ENCODE data around the gene LRP8. TPM values are rescaled to one million over a fixed set of nuclear protein-coding genes. Genes with fewer than 3 reads are reported as not detected.
A peak's percentile ranks its signal among the peaks of the same experiment; 100 is the strongest.

The LRP8 gene
- total RNA-seq, 2 experiments from 2014 or later, result 65.1 to 82.5 TPM

GRCh38 chr1:53319296-53320101 lies 8.4 kb downstream of the LRP8 start:
- H3K27ac Mint-ChIP-seq, result no peak overlapping the region
- CTCF ChIA-PET, result interaction anchor here (1.6 kb wide), 1 partner anchor 41 kb away, joined by 5 read pairs; no protein-coding TSS in a partner anchor
- H3K4me1 Mint-ChIP-seq, result peaks cover 23% of the 10 kb centered on the region
- no peak overlapping the region for H3K4me3 Mint-ChIP-seq
- peaks cover 16% of the 10 kb centered on the region for H3K36me3 Mint-ChIP-seq
- H3K27me3 Mint-ChIP-seq, result no peaks in the 10 kb centered on the region
- no peaks in the 10 kb centered on the region for H3K9me3 Mint-ChIP-seq (ENCODE audit: low read depth)
- DNase-seq (no peak), ATAC-seq (no peak)

DNA sequence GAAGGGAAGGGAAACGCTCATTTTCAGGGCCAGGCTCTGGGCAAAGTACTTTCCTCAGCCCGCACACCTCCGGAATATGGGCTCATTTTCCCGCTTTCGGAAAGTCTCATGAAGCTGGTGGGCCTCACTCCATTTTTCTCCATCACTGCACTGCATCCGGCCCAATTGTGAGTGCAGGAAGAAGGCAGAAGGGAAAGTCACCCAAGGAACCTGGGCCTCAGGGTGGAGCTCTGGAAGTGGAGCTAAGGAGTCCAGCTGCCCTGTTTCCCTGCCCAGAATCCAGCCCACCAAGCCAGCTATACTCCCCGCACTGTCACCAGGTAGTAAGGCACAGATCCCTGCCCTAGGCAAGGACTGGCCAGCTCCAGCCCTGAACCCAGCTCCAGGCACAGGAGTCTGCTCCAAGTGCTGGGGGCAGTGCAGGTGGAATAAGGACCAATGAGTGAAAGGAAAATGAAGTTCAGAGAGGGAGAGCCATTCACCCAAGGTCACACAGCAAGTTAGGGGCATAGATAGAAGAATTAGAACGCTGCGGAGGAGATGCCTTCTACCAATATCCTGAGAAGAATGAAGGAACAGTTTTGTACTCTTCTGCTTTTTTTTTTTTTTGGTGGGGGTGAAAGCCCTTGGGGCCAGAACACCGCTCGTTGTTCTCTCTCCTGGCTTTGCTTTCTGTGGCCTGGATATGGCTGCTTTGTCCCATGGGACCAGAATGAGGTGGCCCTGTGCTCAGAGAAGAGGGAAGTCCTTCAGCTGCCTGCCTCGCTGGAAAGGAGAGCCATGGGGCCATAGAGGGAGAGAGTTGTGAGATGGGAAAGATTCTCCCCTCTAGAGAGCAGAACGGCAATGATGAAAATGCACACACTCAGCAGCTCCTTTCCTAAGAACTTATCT lies 10.0 kb downstream of the LRP8 start:
- DNase-seq (no peak), ATAC-seq (no peak)
- H3K4me1 Mint-ChIP-seq, result peaks cover 13% of the 10 kb centered on the region
- no peaks in the 10 kb centered on the region for H3K9me3 Mint-ChIP-seq (ENCODE audit: low read depth)
- CTCF ChIA-PET, result interaction anchor here (1.0 kb wide), 1 partner anchor 40 kb away, joined by 3 read pairs; no protein-coding TSS in a partner anchor
- peaks cover 18% of the 10 kb centered on the region for H3K36me3 Mint-ChIP-seq
- H3K27ac Mint-ChIP-seq, result no peak overlapping the region
- H3K27me3 Mint-ChIP-seq, result no peaks in the 10 kb centered on the region
- H3K4me3 Mint-ChIP-seq, result no peak overlapping the region

GRCh38 chr1:53316766-53317581 lies 10.9 kb downstream of the LRP8 start:
- ATAC-seq, result no peak
- H3K9me3 Mint-ChIP-seq (ENCODE audit: low read depth), result no peaks in the 10 kb centered on the region
- H3K27me3 Mint-ChIP-seq, result no peaks in the 10 kb centered on the region
- H3K4me3 Mint-ChIP-seq, result no peak overlapping the region
- H3K4me1 Mint-ChIP-seq, result peaks cover 4% of the 10 kb centered on the region
- CTCF ChIA-PET, result interaction anchor here (1.0 to 1.5 kb wide), 2 partner anchors 39 to 76 kb away, joined by 3 to 6 read pairs; no protein-coding TSS in a partner anchor
- H3K36me3 Mint-ChIP-seq, result peaks cover 12% of the 10 kb centered on the region
- peak overlapping the region; percentile 27 for H3K27ac Mint-ChIP-seq
- no peak for DNase-seq

DNA sequence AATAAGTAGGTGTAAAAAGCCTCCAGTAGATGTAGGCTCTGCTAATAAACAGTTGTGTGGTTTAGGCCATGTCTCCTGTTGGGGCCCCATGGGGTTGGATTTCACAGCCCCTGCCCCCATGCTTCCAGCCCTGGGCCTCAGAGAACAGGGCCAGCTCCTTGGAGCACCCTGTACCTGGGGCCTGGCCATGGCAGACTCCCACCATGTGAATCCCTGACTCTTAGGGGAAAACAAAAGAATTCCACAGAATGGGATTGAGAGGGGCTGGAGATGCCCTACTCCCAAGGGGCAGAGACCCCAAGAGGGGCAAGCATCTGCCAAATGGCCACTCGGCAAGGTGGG lies 11.5 kb downstream of the LRP8 start:
- Mint-ChIP-seq H3K4me3 (no peak overlapping the region), H3K27me3 (no peaks in the 10 kb centered on the region), H3K27ac (peak overlapping the region; percentile 27), H3K36me3 (peaks cover 11% of the 10 kb centered on the region), H3K9me3 (ENCODE audit: low read depth) (no peaks in the 10 kb centered on the region), H3K4me1 (peaks cover 4% of the 10 kb centered on the region)
- CTCF ChIA-PET, result interaction anchor here (1.5 kb wide), 1 partner anchor 77 kb away, joined by 6 read pairs; no protein-coding TSS in a partner anchor
- ATAC-seq (no peak), DNase-seq (no peak)

- no peak overlapping the region for H3K27ac Mint-ChIP-seq
- CTCF ChIA-PET, result interaction anchor here (1.5 kb wide), 1 partner anchor 78 kb away, joined by 6 read pairs; no protein-coding TSS in a partner anchor
- no peak overlapping the region for H3K4me3 Mint-ChIP-seq
- ATAC-seq (no peak), DNase-seq (no peak)
- peaks cover 8% of the 10 kb centered on the region for H3K36me3 Mint-ChIP-seq
- H3K27me3 Mint-ChIP-seq, result no peaks in the 10 kb centered on the region
- peaks cover 4% of the 10 kb centered on the region for H3K4me1 Mint-ChIP-seq
- H3K9me3 Mint-ChIP-seq (ENCODE audit: low read depth), result no peaks in the 10 kb centered on the region
These were observed 12.1 kb downstream of the LRP8 start for GRCh38 chr1:53315456-53316423.

GRCh38 chr1:53315046-53315445 lies 12.8 kb downstream of the LRP8 start:
- no peak overlapping the region for H3K27ac Mint-ChIP-seq

DNA sequence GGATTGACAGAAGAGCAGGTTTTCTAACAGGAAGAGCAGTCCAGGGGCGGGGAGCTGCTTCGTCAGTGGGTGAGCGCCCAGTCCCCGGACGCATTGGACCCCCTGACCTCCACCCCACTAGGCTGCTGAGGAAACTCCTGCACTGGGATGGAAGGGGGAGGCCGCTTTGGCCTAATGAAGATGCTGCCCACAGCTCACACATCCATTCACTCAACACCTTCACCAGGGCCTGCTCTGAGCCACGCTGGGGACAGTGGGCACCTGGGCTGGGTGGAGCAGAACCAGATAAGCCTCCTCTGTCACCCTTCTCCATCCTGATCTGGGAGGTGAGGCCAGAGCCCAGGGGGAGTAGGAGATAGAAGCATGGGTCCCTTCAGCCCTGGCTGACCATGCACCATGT lies 13.3 kb downstream of the LRP8 start:
- H3K36me3 Mint-ChIP-seq, result peaks cover 8% of the 10 kb centered on the region
- no peak overlapping the region for H3K4me3 Mint-ChIP-seq
- peaks cover 4% of the 10 kb centered on the region for H3K4me1 Mint-ChIP-seq
- H3K27me3 Mint-ChIP-seq, result no peaks in the 10 kb centered on the region
- no peaks in the 10 kb centered on the region for H3K9me3 Mint-ChIP-seq (ENCODE audit: low read depth)
- ATAC-seq, result no peak
- H3K27ac Mint-ChIP-seq, result no peak overlapping the region
- CTCF ChIA-PET, result interaction anchor here (1.8 kb wide), 1 partner anchor 10 kb away, joined by 4 read pairs; no protein-coding TSS in a partner anchor
- no peak for DNase-seq

More at GRCh38 chr1:53315046-53315445, 12.8 kb downstream of the LRP8 start:
- Mint-ChIP-seq H3K9me3 (ENCODE audit: low read depth) (no peaks in the 10 kb centered on the region), H3K4me3 (no peak overlapping the region), H3K36me3 (peaks cover 8% of the 10 kb centered on the region), H3K4me1 (peaks cover 4% of the 10 kb centered on the region), H3K27me3 (no peaks in the 10 kb centered on the region)
- ATAC-seq (no peak), DNase-seq (no peak)
- CTCF ChIA-PET, result interaction anchor here (1.8 kb wide), 1 partner anchor 9 kb away, joined by 4 read pairs; no protein-coding TSS in a partner anchor

DNA sequence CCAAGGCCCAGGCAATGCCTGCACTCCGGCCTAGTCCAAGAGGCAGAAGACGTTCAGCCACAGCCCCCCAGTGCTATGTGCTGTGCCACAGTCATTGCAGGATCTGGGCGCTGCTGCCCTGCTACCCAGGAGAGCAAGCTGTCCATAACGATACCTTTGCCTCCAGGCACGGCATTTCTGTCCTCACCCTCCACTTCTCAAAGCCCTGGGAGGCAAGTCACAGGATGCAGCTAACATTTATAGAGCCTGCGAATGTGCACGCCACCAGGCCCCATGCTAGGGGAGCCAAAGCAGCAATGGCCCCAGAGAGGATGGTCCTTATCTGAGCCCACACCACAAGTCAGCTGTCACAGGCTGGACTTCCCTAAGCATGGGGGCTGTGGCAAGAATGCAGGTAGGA lies 13.8 kb downstream of the LRP8 start:
- H3K9me3 Mint-ChIP-seq (ENCODE audit: low read depth), result no peaks in the 10 kb centered on the region
- CTCF ChIA-PET, result interaction anchor here (1.8 kb wide), 1 partner anchor 10 kb away, joined by 4 read pairs; no protein-coding TSS in a partner anchor
- no peaks in the 10 kb centered on the region for H3K27me3 Mint-ChIP-seq
- H3K27ac Mint-ChIP-seq, result no peak overlapping the region
- peaks cover 4% of the 10 kb centered on the region for H3K4me1 Mint-ChIP-seq
- DNase-seq (no peak), ATAC-seq (no peak)
- H3K4me3 Mint-ChIP-seq, result no peak overlapping the region
- H3K36me3 Mint-ChIP-seq, result peaks cover 8% of the 10 kb centered on the region

GRCh38 chr1:53313556-53313955 lies 14.3 kb downstream of the LRP8 start:
- CTCF ChIA-PET, result interaction anchor here (1.8 kb wide), 1 partner anchor 11 kb away, joined by 4 read pairs; no protein-coding TSS in a partner anchor
- ATAC-seq (no peak), DNase-seq (no peak)
- no peaks in the 10 kb centered on the region for H3K27me3 Mint-ChIP-seq
- no peak overlapping the region for H3K27ac Mint-ChIP-seq
- peaks cover 8% of the 10 kb centered on the region for H3K36me3 Mint-ChIP-seq
- no peak overlapping the region for H3K4me3 Mint-ChIP-seq
- no peaks in the 10 kb centered on the region for H3K9me3 Mint-ChIP-seq (ENCODE audit: low read depth)
- peaks cover 4% of the 10 kb centered on the region for H3K4me1 Mint-ChIP-seq

DNA sequence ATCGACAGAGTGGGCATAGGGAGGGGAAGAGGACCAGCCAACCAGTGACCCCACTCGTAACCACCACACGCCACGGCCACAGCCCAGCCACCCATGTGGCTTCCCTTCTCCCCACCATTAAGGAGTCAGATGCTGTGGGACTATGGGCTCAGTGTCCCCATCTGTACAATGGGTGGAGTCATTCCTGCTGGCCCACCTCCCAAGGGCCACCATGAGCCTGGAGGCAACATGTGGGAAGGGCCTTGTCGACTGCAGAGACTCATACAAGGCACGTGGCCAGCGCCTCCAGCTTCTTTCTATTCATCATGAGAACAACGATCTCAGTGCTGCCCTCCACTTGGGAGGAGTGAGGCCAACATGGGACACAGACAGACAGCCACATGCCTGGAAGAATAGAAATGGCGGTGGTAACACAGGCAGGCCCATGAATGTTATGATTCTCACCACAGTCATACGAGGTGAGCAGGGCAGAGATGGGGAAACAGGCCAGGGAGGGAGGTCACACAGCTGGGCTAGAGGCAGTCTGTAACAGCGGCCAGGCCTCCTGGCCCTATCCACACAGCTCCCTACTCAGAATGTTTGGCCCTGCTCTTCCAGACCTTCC lies 16.1 kb downstream of the LRP8 start:
- no peaks in the 10 kb centered on the region for H3K9me3 Mint-ChIP-seq (ENCODE audit: low read depth)
- DNase-seq, result no peak
- H3K27me3 Mint-ChIP-seq, result no peaks in the 10 kb centered on the region
- peaks cover 9% of the 10 kb centered on the region for H3K4me1 Mint-ChIP-seq
- no peak overlapping the region for H3K27ac Mint-ChIP-seq
- no peak overlapping the region for H3K4me3 Mint-ChIP-seq
- H3K36me3 Mint-ChIP-seq, result peaks cover 5% of the 10 kb centered on the region
- CTCF ChIA-PET, result interaction anchor here (1.7 kb wide), 1 partner anchor 34 kb away, joined by 5 read pairs; no protein-coding TSS in a partner anchor
- ATAC-seq, result no peak

DNA sequence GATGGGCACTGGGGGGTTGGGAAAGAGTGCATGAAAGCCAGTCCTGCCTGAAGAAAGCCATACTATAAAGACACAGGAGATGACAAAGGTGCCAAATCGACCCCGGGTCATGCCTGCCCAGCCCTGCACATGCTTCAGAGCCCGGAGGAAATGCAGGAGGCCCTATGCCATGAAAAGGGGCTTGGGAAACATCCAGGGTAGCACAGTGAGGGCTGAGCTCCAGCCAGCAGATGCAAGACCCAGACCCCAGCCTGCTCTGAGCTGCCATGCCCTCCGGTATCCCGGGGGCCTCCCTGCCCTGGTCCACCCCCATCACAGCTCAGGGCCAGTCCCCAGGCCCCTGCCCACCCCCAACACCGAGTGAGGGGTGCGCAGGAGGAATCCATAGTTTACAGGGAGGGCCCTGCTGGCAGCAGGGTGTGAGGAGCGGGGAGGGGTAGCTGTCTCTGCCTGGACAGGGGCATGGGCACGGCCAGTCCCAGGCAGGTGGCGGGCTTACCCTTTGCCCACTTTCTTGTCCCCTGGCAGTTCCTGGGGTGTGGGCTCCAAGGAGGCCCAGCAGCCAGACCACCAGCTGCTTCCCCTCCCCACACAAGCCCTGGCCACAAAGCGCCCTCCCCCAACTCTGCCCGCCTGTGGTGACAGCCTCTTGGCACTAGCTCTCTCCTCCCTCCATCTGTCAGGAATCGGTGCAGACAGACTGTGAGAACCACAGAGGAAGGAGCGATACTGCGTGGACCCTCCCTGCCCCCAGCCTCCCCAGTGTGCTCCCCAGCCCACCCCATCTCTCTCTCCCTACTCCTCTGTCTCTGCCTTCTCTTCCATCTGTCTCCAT lies 16.8 kb downstream of the LRP8 start:
- Mint-ChIP-seq H3K9me3 (ENCODE audit: low read depth) (no peaks in the 10 kb centered on the region), H3K36me3 (peaks cover 5% of the 10 kb centered on the region), H3K27ac (no peak overlapping the region), H3K4me1 (peaks cover 14% of the 10 kb centered on the region), H3K27me3 (no peaks in the 10 kb centered on the region), H3K4me3 (no peak overlapping the region)
- CTCF ChIA-PET, result interaction anchor here (1.7 kb wide), 1 partner anchor 33 kb away, joined by 5 read pairs; no protein-coding TSS in a partner anchor
- DNase-seq, result no peak
- ATAC-seq, result no peak
